Middle frontal gyrus (tissue), 1 donor: ENCODE results near the gene G6PD.
"Not testable (repeated sequence)": the region's sequence is repeated elsewhere in the genome, so short reads cannot be mapped to it uniquely, and the experiment has no call there.

Experiments
- DNase-seq: peaks from one replicate; pipeline ENCODE4 v3.0.0-alpha.2; 2015; ENCODE audit warnings: low spot score; ENCODE audit errors: extremely low spot score

G6PD gene

GRCh38 chrX:154515090-154515965 lies 31.3 kb downstream of the G6PD start:
- no peak for DNase-seq

DNA sequence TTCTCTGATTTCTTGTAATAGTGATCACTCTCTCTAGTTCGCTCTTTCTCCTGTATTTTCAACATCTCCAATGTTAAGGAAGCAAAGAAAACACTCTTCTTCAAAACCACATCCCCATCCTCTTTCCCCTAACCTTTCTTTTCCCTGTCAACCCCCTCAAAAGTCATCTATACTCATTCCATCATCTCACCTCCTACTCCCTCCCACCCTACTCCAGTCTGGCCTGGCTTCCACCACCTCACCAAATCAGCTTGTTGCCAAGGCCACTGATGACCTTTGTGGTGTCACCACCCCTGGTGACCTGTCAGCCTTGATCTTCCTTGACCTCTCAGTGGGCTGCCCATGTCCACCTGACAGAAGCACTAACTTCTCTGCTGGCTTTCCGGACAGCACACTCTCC lies 32.9 kb downstream of the G6PD start:
- no peak for DNase-seq

GRCh38 chrX:154512879-154513553 lies 33.6 kb downstream of the G6PD start:
- DNase-seq, result no peak

DNA sequence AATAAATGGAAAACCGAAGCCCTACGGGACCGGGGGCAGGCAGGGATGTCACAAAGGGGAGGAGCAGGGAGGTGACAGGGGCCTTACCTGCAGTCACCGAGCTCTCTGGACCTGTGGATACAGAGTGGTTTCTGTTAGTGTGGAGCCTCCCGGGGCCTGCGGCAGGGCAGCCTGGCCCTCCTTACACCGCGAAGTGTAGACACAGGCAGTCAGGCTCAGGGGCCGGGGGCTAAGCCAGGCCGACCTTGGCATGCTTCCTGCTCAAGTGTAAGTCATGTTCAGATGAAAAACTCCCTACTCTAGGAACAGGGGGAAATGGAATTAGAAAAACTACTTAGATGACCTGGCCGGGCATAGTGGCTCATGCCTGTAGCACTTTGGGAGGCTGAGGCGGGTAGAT lies 34.9 kb downstream of the G6PD start:
- DNase-seq, result no peak

DNA sequence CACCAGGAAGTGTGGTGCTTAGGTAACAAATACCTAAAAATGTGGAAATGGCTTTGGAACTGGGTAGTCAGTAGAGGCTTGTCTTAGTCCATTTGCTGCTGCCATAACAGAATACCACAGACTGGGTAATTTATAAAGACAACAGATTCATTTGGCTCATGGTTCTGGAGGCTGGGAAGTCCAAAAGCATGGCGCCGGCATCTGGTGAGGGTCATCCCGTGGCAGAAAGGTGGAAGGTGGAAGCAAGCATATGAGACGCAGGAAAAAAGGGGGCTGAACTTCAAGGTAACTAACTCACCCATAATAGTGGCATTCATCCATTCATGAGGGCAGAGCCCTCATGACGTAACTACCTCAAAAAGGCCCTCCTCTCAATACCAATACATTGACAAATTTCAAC lies 37.2 kb downstream of the G6PD start:
- DNase-seq, result no peak

- DNase-seq, result no peak
Observed at GRCh38 chrX:154508384-154508745, 38.3 kb downstream of the G6PD start.

DNA sequence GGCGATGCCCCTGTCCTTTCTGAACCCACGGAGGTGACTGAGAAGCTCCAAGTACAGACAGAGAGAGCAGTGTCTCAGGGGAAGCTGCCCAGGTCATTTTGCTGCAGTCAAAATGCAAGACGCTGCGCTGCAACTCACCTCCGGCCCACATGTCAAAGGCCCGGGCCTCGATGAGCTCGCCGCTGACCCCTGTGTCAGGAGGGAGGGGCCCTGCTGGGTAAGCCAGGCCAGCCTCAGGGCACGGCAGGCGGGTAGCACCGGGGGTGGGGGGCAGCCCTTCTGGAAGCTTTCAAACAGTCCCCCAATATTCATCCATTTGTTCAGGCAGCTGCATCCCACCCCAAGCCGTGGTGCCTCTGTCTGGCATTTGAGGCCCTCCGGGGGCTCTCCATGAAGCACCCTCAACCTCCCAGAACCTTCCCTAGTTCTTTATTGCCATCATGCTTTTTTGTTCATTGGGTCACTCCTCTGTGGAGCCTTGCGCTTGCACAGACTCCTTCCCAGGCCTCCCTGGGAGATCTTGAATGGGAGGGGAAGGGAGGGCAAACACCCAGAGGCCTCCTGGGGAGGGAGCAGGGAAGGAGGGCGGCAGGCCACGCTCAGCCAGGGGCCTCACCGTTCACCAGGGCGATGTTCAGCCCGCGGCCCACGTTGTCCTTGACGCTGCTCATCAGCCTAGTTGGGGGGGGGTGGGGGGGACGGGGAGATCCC lies 38.8 kb downstream of the G6PD start:
- no peak for DNase-seq

GRCh38 chrX:154506483-154507332 lies 39.9 kb downstream of the G6PD start:
- no peak for DNase-seq

DNA sequence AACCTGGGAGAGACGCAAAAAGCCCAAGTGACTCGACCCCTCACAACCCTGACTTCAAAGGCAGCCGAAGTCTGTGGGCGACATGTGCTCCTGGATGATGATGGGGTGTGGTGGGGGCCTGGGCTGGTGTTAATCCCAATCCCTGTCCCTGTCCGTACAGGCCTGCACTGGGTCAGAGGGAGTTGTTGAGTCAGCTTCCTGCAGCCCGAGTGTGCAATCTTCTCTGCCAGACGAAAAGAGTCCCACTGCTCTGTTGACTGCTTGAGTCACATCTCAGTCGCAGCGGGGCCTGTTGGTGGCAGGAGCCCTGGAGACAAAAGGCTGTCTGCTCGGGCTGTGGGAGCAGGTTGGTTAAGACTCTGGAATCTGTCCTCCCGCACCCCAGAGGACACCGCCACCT lies 40.9 kb downstream of the G6PD start:
- DNase-seq, result no peak

DNA sequence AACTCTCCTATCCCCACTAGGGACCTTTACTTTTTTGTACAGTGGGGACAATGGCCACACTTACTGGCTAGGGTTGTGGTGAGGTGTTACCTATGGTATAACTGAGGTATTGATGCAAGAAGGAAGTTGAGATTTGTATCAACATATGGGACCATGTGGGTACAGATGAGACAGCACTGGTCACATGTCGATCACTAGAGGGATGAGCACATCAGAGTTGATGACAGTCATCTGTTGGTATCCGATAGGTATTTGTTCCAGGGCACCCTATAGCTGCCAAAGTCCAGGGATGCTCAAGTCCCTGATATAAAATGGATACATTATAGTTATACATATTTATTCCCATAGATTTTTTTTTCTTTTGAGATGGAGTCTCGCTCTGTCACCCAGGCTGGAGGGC lies 43.7 kb downstream of the G6PD start:
- DNase-seq, result no peak

- DNase-seq, result no peak
Observed at GRCh38 chrX:154502098-154502497, 44.5 kb downstream of the G6PD start.

- DNase-seq, result not testable (repeated sequence)
Observed at GRCh38 chrX:154501423-154501822, 45.2 kb downstream of the G6PD start.

- not testable (repeated sequence) for DNase-seq
Observed at GRCh38 chrX:154496591-154497137, 50.0 kb downstream of the G6PD start.

DNA sequence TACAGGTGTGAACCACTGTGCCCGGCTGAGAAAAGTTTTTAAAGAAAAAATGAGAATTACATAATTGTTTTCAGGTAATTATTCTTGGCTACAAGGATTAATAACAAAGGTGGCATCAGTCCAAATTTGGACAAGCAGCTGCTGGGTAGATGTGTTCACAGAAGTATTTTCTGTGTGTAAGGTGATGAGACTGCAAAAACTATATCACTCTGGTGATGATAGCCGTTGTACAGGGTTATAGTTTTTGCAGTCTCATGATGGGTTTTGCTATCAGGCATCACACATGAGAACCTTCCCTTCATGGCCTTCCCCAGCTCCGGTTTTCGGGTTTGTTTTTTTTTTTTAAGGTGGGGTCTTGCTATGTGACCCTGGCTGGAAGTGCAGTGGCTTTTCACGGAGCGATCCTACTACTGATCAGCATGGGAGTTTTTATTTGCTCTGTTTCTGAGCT lies 51.1 kb downstream of the G6PD start:
- DNase-seq, result no peak

- DNase-seq, result no peak
Observed at GRCh38 chrX:154494715-154495114, 51.9 kb downstream of the G6PD start.

DNA sequence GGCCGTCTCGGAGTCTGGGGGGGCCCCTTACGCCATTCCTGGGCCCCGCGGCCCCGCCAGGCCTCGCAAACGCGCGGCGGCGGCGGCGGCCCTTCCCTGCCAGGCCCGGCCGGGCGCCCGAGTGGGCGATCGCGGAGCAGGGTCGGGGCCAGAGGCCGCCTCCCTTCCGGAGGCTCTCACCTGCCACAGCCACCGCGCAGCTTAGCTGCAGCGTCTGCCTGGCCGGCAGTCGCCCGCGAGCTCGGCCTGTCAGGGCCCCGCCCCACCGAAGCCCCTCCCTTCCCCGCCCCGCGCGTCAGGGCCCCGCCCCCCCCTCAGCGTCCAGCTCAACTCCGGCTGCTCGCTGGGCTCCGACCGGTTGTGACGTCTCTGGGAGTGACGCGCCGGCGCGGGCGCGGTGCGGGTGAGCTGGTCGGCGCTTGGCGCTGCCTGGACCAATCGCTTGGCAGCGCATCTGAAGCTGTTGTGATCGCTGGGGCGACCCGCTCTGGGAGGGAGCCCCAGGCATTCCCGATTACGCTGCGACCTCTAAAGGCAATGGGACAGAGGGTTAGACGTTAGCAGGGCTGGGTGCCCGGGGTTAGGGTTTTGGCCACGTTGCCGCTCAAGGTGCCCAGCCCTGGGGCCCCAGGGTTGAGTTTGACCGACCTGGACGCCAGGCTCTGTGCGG lies 56.1 kb downstream of the G6PD start, which contains the start of gene SLC10A3:
Gene SLC10A3 (minus strand): TSS at position 216 of the 670 bp plus-strand sequence. CDS start 1,689 bp downstream, outside the sequence.
- DNase-seq, result peak; percentile 89

DNA sequence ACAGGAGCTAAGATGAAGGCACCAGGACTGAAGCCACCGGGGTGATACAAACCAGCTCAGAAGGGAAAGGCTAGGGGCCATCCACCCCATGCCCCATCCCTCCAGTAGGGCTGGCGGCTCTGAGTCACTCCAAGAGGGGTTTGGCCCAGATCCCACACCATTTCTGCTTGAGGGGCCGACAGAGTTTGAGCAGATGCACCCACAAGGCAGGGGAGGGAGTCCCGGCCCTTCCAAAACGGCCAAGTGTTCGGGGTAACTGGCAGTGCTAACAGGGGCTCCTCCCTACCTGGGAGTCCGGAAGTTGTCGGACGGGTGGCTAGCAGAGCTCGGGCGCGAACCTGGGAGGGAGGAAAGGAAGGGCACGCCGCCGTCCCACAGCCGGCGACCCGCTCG lies 56.6 kb downstream of the G6PD start:
- DNase-seq, result no peak

- no peak for DNase-seq
Observed at GRCh38 chrX:154489182-154489581, 57.5 kb downstream of the G6PD start.

DNA sequence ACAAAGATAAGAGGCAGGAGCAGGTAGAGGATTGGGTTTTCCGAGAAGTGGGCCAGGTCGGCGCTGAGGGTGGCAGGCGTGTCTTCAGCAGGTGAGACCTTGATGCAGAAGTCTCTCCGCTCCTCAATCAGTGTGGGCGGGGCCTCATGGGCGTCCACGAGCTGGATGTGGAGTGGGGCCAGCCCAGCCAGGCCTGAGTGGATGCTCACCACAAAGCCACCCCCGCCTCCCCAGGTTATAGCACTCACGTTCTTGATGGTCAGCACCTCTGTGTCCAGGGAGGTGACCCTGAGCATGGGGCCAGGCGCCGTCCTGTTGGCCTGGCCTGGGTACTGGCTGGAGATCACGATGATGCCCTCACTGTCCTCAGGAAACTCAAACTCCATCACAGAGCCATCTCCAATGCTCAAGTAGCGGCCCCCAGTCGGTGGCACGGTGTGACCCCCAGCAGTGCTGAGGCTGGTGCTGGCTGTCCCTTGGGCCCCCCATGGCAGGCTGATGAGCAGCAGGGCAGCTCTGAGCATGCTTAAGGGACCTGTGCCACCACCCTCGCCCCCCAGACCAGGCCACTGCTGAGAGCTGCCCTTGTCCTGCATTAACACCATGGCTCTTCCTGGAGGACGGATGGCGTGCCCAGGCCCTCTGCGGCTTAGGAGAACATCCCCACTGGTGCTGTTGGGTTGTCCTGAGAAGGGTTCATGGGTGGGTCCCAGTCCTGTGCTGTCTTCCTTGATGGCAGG lies 58.1 kb downstream of the G6PD start:
- DNase-seq, result no peak
